ENCODE data around the gene MANSC4.
A peak's percentile ranks its signal among the peaks of the same experiment; 100 is the strongest.

The MANSC4 gene

DNA sequence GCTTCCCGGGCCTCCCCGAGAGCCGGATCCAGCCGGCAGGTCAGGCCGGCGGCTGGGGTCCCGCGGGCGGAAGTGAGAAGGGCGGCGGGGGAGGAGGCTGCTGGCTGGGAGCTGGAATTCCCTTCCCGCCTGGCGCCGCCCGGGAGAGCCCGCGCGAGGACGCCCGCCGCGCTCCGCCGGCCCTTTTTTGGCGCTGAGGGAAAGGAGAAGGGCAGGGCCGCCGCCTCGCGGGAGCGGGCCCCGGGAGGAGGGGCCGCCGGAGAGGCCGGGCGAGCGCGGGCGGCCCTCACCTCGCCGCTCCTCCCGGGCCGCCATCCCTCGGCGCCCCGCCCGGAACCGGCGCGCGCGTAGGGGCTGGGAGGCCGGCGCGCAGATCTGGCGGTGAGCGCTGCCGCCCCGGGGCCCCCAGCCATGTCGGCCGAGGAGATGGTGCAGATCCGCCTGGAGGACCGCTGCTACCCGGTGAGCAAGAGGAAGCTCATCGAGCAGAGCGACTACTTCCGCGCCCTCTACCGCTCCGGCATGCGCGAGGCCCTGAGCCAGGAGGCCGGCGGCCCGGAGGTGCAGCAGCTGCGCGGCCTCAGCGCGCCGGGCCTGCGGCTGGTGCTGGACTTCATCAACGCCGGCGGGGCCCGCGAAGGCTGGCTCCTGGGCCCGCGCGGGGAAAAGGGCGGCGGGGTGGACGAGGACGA, at the start of gene MANSC4, which contains the start of gene KLHL42:
Gene MANSC4 (minus strand): TSS at position 317 of the 692 bp plus-strand sequence. CDS start 8,960 bp downstream, outside the sequence.
Gene KLHL42 (plus strand): TSS at position 314 of the 692 bp plus-strand sequence. CDS start 98 bp downstream, at position 412.
- DNase-seq: peak; percentile 88

DNA sequence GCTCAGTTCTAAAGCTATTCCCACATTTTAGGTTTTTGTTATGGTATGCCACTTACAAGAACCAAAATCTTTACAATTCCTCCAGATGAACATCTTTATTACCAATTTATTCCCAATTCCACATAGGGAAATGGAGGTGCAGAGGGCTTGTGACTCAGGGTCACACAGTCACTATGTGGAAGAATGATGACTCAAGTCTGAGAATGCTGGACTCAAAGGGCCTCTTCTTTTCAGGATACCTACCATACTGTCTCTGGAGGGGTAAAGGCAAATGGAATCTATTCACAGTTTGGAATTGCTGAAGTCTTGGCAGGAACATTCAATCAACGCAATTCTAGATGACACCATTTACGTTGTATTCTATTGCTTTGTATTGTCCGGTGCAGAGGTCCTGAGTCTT, 48.2 kb upstream of the MANSC4 start:
- DNase-seq: no peak

DNA sequence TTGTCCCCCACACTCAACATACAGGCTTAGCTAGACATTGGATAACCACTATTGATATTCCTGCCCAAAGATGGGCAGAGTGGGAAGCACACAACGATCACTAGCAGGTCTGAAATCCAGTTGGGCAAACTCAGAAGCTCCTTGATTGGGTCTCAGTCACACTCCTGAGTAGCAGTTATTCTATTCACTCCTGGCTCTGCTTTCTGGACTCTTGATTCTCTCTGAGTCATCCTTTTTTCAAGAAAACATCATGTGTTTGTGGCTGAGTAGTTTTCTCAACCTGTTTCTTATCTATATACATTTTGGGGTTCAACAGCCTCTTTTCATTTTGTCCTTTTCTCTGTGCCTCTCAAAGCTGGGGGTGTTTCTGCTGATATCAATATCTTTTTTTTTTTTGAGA, 46.0 kb upstream of the MANSC4 start:
- DNase-seq: no peak

DNA sequence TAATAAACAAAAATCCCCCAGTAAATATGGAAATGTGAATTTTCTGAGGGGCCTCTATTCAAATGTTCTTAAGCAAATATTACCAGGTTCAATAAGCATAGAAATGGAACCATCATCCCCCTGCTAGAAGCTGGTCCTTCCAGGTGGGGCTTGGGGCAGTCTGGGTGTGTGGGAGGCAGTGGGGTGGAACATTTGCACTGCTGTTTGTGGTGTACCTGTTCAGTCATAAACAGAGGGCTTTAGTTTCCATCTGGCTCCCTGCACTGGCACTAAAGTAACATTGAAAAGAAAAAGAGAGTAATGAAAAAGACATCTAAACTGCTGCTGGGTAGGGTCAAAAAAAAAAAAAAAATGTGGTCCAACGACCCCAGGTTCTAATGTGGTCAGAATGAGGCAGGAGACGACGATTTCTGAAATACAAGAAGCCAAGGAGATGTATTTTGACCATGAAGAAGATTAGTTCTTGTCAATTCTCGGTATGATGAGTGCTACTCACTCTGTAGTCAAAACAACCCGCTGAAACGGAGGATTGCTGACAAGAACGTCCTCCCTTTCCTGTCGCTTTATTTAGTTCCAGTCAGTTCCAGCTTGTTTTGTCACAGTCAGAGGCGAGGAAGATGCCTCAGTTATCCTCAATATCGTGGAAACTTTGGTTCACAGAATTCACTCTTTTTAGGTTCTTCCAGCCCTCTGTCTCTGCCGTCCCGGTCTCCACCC, 44.2 kb upstream of the MANSC4 start:
- no peak for DNase-seq

DNA sequence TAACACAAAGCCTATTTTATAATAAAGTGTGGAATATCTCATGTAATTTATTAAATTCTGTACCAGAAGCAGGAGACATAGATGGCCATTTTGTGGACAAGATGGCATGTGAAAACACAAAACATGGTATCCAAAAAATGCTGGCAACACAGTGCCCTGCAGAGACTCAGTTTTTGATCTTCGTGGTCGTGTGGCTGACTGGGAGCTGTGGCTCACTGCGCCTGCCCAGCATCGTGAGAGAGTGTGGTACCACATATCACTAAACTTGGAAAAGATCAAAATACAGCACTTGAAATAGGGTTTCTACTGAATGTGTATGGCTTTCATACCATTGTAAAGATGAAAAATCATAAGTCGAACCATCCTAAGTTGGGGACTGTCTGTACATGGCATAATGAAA, 43.0 kb upstream of the MANSC4 start:
- DNase-seq: no peak

DNA sequence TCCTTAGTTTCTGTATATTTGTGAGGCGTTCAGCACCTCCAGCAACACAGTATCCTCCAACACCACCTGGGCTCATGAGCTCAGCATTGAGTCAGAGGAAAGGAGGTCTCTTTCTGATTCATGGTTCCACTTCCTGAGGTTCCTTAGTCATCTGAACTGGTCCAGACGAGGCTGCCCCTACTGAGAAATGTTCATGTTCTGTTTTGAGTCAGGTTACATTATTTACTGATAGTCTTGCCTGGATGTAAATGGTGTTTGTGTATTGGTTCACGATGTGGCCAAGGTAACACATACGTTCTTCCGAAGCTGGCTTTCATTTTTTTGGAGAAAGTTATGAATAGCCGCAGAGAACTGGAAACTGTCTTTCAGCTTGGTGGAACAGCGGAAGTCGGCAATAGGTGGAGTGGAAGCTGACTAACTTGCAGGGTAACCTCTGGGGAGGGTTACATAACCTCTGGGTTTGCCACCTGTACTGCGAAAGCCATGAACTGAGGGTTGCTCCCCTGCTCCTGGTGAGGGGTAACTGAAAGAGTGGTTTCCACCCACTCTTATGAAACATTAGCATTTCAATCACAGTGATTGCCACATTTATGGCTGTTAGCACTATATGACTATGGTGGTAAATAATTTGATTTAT, 42.2 kb upstream of the MANSC4 start:
- no peak for DNase-seq

DNA sequence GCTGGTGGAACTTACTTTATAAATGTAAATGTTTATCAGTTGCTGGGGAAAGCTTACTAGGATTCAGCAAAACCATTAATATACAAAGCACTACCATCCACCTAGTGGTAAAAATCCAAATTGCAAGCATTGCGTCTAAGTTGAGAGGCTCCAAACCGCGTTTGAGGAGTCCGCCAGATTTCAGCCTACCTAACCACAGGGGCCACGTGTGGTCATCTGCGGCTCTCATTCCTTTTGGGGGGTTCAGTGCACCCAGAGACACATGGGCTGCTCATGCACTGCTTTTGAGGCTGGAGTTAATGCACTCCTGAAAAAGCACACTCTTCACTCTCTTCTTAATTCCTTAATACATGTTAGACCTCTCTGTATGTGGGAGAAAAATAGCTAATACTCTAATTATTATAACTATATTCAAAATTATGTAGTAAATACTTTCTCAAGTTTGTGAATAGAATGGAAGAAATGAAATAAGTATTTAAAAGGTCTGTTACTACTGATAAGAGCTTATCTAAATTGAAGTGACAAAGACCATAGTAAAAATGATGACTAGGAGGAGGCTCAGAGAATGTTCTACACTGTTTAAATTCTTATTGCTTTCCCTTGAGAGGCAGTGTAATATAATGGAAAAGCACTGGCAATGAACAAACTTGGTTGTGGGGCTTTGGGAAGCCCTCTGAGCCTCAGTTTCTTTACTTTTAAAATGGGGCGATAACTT, 41.4 kb upstream of the MANSC4 start:
- peak; percentile 88 for DNase-seq

DNA sequence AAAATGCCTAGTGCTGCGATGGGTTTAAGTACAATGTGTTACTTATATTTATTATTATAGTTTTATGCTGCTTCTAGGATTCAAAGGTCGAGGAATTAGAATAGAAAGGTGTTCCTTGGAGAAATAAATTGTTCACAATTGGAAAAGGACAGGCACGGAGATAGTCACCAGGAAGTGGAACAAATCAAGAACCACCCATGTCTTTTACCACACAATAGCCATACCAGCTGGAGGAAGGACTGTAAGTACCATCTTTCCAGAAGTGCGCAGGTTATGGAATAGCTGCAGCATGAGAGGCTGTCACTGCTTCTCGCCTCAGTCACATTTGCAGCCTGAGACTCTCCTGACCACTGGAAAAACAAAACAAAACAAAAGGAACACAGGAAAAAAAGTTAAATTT, 40.5 kb upstream of the MANSC4 start:
- no peak for DNase-seq

DNA sequence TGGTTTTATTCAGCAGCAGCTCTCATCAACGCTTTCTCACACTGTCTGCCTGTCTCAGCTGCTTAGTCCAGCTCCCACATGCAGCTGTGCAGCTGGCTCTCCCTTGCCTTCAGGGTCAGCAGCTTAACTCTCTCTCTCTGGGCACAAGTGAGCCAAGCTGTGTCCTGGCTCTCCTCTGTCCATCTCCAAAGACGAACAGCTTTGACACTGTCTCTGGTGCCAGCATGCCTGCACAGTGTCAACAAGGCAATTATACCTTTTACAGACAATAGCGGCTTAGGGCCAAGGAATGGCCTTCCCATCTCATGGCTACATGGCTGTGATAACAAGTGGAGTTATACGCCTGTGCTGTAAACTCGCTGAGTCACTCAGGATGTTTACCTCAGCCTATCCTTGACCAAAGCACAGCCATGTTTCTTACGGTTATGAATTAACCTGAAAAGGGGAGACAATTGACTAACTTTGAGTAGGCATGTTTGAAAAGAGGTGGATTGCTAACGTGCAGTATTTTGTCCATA, 38.4 kb upstream of the MANSC4 start:
- no peak for DNase-seq

DNA sequence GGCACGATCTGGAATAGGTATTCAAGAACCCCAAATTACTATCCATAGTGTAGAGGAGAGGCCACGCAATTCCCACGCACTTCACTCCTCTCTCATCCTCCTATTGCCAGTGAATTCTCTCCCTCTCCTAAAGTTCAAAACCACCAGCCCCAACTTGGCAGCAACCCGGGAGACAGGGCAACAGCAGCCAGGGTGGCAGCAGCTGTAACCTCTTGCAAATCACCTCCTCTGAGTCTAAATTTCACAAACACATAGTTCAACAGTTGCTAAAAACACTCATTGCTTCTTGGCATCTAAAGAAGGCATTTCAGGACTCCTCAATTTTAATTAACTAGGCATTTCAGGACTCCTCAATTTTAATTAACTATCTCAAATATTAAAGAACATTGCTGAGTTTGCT, 37.7 kb upstream of the MANSC4 start:
- DNase-seq: no peak

DNA sequence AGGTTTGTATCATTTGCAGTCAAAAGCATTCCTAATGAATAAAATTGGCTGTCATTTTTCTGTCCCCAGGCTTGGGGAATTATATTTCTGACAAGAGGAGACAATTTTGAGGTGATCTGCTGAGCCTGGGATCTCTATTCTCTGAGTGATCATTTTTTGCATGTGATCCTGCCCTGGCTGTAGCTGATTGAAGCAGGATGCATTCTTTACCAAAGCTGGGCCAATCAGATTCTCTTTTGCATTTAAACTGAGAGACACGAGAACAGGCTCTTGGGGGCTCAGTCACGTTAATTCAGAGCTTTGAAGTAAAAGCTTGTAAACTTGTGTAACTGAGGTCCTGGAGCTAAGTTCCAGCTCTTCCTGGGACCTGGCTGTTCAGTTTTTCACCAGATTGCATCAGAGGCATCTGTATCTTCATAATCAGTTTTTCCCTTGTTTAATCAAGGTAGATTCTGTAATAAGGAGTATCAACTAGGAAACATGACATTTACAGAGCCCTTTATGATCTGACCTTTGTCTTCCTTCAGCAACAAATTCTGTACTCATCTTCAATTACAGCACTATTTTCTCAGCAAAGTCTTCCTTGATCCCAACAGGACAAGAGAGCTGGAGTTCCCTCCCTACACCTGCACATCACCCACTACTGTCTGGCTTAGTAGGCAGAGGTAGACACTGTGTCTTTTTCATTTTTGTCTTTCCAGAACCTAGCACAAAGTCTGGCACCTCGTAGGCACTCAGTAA, 35.0 kb upstream of the MANSC4 start:
- DNase-seq: no peak

DNA sequence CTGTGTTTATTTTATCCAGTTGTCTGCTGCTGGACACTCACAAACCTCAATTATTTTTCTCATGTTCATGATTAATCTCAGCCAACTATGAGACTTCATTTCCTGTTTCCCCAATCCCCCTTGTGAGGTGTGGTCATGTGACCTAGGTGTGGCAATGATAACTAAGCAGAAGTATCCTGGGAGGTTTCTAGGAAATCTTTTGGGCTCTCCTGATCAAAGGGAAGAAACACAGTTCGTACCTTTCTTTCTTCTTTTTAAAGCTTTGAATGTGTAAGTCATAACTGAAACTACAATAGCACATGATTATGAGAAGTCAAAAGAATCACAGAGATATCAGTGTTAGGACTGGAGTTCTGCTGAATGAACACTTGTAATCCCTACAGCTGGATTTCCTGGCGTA, 34.4 kb upstream of the MANSC4 start:
- no peak for DNase-seq

DNA sequence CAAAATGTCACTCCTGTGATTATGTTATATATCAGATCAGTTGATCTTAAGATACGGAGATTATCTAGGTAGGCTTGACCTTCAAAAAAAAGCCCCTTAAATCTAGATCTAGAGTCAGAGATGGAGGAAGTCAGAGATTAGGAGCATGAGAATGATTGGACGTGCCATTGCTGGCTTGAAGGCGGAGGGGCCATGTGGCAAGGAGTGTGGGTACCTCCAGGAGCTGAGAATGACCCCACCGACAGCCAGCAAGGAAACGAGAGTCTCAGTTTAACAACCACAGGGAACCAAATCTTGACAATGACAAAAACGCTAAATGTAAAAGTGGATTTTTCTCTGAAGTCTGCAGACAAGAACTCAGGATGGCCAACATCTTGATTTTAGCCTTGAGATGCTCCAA, 32.5 kb upstream of the MANSC4 start:
- DNase-seq: no peak

DNA sequence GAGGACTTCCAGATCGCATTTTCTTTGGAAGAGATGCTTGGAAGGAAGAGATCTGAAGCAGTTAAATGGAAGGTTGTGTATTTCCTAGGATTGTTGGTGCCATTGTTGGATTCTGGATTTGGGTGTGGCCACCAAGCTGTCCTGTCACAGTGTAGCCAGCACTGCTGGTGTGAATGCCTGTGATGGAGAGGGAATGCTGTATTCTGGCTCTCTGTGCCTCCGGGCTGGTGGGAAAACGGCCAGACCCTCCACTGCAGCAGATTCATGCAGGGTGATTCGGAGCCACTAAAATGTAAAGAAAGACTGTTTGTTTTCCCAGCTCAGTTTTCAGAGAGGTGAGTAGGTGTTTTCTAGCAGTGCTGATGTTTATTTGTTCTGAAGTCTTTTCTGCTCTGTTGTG, 30.7 kb upstream of the MANSC4 start:
- no peak for DNase-seq

DNA sequence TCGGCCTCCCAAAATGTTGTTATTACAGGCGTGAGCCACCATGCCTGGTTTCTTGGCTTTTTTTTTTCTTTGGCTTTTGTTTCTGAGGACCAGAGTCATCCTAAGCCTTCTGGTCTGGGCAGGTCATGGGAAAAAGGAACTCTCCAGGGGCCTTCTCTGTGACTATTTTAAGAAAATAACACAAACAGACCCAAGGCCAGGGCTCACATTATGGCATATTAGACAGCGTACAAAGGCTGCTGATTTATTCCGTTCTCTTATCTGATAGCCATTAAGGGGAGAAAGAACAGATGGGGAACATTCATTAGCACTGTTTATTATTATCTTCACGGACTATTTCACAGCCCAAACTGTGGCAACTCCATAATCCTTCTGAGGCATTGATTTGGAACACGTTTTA, 28.8 kb upstream of the MANSC4 start:
- DNase-seq: no peak

DNA sequence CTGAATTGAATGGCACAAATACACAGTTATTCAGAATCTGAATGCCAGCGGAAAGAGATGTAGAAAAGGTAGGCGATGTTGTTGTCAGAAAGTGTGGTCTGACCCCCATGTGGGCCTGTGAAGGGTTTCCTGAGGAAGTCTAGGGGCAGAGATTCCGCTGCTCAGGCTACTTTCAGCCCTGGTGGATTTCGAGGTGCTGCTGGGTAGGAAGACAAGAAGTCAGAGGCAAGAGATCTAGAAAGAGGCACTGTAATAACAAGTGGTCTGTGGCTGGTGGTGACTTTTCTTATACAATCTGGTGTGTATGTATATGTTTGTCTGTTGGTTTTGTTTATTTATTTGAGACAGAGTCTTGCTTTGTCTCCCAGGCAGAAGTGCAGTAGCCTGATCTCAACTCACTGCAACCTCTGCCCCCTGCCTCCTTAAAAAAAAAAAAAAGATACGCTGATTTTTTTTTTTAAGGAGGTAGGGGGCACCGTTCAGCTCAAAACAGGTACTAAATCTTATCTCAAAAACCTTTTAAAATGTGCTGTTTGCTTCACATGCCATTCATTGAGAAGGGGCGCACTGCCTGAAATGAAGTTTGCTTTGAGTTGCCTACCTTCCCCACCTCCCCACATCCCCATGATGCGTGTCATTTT, 27.1 kb upstream of the MANSC4 start:
- no peak for DNase-seq

DNA sequence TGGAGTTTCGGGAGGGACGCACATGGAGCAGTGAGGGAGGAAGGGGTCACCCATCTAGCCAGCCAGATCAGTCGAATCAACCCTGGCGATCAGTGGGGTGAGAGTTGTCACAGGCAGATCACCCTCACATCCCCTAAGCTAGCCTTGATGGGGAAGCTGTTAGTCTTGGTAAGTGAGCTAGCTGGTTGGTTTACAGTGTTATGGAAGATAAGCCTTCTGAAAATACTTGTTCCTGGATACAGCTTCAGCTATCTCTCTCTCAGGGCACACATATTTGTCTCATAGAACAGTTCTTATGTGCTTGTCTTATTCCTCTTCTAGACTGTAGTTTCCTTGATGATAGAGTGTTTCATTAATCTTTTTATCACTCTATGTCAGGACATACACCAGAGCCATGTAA, 26.2 kb upstream of the MANSC4 start:
- no peak for DNase-seq

DNA sequence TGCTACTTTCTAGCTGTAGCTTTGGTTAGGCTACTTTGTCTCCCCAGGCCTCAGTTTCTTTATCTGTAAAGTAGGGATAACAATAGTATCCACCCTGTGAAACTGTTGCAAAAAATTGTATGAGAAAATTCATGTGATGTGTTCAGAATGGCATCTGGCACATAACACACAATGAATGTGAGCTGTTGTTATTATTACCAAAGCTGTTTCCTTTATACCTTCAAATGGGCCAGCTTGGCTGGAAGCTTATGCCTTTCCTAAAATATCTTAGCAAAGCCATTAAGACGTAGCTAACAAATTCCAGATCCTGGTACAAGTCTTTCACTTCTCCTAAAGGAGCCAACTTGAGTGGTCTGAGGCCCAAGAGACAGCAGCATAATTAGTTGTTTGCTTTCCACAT, 25.2 kb upstream of the MANSC4 start:
- DNase-seq: no peak

DNA sequence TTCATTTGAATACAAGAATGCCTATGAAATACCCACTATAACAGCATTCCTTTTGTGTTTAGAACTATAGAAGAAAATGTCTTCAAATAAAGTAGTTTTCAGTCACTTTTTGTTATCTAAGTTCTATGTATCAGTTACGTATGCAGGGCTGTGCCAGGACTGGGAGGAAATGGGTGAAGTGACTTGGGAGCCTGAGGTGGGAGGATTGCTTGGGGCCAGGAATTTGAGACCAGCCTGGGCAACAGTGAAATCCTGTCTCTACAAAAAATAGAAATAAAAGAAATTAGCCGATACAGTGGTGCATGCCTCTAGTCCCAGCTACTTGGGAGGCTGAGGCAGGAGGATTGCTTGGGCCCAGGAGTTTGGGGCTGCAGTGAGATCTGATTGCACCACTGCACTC, 22.9 kb upstream of the MANSC4 start:
- no peak for DNase-seq

DNA sequence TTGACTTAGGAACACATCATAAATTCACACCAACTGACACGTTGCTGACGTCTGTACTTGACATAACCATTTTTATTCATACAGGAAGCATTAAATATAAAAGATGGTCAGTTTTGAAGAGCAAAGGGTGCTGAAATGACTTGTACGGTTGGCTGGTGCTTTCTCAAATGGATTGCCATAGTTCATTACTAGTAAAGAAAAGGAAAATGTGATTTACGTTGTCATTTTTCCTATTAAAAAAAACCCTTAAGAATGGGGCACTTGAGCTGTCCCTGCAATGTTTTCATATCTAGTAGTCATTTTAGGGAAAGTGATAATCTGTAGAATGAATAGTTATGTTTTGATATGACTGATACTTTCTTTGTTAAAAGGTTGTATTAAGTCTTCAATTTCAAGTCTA, 22.5 kb upstream of the MANSC4 start:
- DNase-seq: no peak

DNA sequence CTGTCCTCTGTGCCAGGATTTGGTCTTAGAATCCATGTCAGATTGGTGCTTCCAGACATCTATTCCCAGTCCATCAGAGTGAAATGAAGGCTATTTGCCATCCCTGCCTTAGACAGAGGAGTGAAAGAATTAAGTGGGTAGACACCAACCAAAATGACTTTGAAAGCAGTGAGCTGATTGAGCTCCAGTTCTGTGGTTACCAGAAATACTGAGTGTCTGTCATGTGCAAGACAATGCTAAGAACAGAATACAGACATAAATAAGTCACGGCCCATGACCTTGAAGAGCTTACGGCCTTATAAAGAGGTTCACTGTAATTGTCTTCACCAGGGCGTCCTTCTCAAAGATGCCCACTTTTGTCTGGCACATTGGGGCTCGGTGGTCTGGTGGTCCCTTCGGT, 21.6 kb upstream of the MANSC4 start:
- no peak for DNase-seq

DNA sequence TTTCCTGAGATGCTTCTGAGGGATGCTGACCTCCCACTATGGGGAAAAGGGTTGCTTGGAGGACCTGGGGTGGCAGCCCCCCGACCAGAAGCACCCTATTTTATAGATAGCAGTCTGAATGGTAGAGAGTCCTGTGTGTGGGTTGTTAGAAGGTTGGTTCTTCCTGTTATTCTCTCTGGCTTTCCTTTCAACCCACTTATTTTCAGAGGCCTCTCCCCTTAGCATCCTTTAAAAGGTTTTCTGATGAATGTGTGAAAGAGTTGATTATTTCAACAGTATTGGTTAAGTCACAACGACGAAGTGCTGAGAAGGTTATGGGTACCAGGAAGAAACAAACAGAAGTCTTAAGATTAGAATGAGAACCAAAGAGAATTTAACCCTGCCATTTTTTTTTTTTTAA, 20.8 kb upstream of the MANSC4 start:
- DNase-seq: no peak

Data from eye (tissue), 1 donor.